Nephron (organoid): ENCODE measurements around the gene CCDC28B.

Source experiments
- H3K27ac Mint-ChIP-seq, 3 experiments: 2 replicates each; pipeline ENCODE4 v1.8.0; 2020; ENCODE audit warnings: mixed read lengths in 3 of 3, mild to moderate bottlenecking in 2 of 3, moderate library complexity in 1 of 3
- H3K27me3 Mint-ChIP-seq: 2 replicates; pipeline ENCODE4 v1.8.0; 2021; ENCODE audit warnings: low read depth, mild to moderate bottlenecking, moderate library complexity, mixed read lengths
- H3K36me3 Mint-ChIP-seq: 2 replicates; pipeline ENCODE4 v1.8.0; 2020; ENCODE audit warnings: low read depth, mixed read lengths
- H3K4me1 Mint-ChIP-seq: 2 replicates; pipeline ENCODE4 v1.8.0; 2020; ENCODE audit warnings: mixed read lengths
- H3K4me3 Mint-ChIP-seq, 3 experiments: 2 replicates each; pipeline ENCODE4 v1.8.0; 2020; ENCODE audit warnings: mild to moderate bottlenecking in 3 of 3, mixed read lengths in 3 of 3, moderate library complexity in 2 of 3
- H3K9me3 Mint-ChIP-seq: 2 replicates; pipeline ENCODE4 v1.8.0; 2020; ENCODE audit warnings: mixed read lengths
- CTCF ChIP-seq, 3 experiments: fragments of 200-600 bp; sonication (generic); IDR thresholded peaks; one replicate each; pipeline ENCODE4 v1.5.0; 2021; ENCODE audit warnings: antibody characterized with exemption in 3 of 3; ENCODE audit not compliant: unreplicated experiment in 3 of 3

CCDC28B gene

GRCh38 chr1:32221581-32221979 is 21.2 kb downstream of the CCDC28B start:
- Mint-ChIP-seq H3K27me3 (peaks cover 4% of the 10 kb centered on the region), H3K27ac (peak overlapping the region; percentile 92 to 94 (median 92)), H3K4me3 (peak overlapping the region; percentile 98 to 99 (median 99)), H3K4me1 (peaks cover 27% of the 10 kb centered on the region), H3K36me3 (peaks cover 36% of the 10 kb centered on the region), H3K9me3 (no peaks in the 10 kb centered on the region)
- no peak for TF ChIP-seq CTCF (IDR thresholded peaks at IDR 0.05; ENCODE audit: unreplicated experiment in 3 of 3)

- H3K27me3 Mint-ChIP-seq: peaks cover 4% of the 10 kb centered on the region
- peak within 1 kb of the TSS; percentile 92 to 94 (median 92) for H3K27ac Mint-ChIP-seq
- H3K36me3 Mint-ChIP-seq: peaks cover 30% of the 10 kb centered on the region
- peak within 1 kb of the TSS; percentile 98 to 99 (median 99) for H3K4me3 Mint-ChIP-seq
- H3K9me3 Mint-ChIP-seq: no peaks in the 10 kb centered on the region
- TF ChIP-seq CTCF (IDR thresholded peaks at IDR 0.05; ENCODE audit: unreplicated experiment in 3 of 3): no peak
- H3K4me1 Mint-ChIP-seq: peaks cover 27% of the 10 kb centered on the region
Observed at GRCh38 chr1:32221980-32222755, 21.8 kb downstream of the CCDC28B start, which contains the start of the genes EIF3I and TMEM234. Gene EIF3I (plus strand): TSS chr1:32222407. CDS start chr1:32222442, 35 bp downstream. Gene TMEM234 (minus strand): TSS chr1:32222353. CDS start chr1:32222322, 31 bp downstream.

- Mint-ChIP-seq H3K4me3 (peak overlapping the region; percentile 98 to 99 (median 99)), H3K27ac (peak overlapping the region in 2 of 3 experiments; percentile 31 to 55), H3K36me3 (peaks cover 39% of the 10 kb centered on the region), H3K27me3 (peaks cover 4% of the 10 kb centered on the region), H3K4me1 (peaks cover 27% of the 10 kb centered on the region), H3K9me3 (no peaks in the 10 kb centered on the region)
- no peak for TF ChIP-seq CTCF (IDR thresholded peaks at IDR 0.05; ENCODE audit: unreplicated experiment in 3 of 3)
Observed at GRCh38 chr1:32223683-32224082, 23.3 kb downstream of the CCDC28B start.

- Mint-ChIP-seq H3K36me3 (peaks cover 45% of the 10 kb centered on the region), H3K9me3 (no peaks in the 10 kb centered on the region), H3K27me3 (peaks cover 4% of the 10 kb centered on the region), H3K27ac (peak overlapping the region in 2 of 3 experiments; percentile 31 to 55), H3K4me1 (peaks cover 27% of the 10 kb centered on the region), H3K4me3 (peak overlapping the region; percentile 83 to 99 (median 98))
- TF ChIP-seq CTCF (IDR thresholded peaks at IDR 0.05; ENCODE audit: unreplicated experiment in 3 of 3): no peak
Observed at GRCh38 chr1:32224285-32224684, 23.9 kb downstream of the CCDC28B start.

- no peak overlapping the region for H3K27ac Mint-ChIP-seq
- no peaks in the 10 kb centered on the region for H3K9me3 Mint-ChIP-seq
- no peaks in the 10 kb centered on the region for H3K27me3 Mint-ChIP-seq
- H3K36me3 Mint-ChIP-seq: peaks cover 48% of the 10 kb centered on the region
- peaks cover 7% of the 10 kb centered on the region for H3K4me1 Mint-ChIP-seq
- no peak overlapping the region for H3K4me3 Mint-ChIP-seq
- TF ChIP-seq CTCF (IDR thresholded peaks at IDR 0.05; ENCODE audit: unreplicated experiment in 3 of 3): no peak
Observed at GRCh38 chr1:32228771-32229170, 28.4 kb downstream of the CCDC28B start.
